HepG2 (cell line): Measurements from ENCODE around the gene CEP63. TPM values are rescaled to one million over a fixed set of nuclear protein-coding genes. Genes with fewer than 3 reads are reported as not detected.

Source experiments
- ATAC-seq: fragments of 200-7000 bp; cut with Tn5 transposase; 3 replicates; pipeline ENCODE4 v1.9.1; 2020; ENCODE audit warnings: mild to moderate bottlenecking, moderate library complexity
- BruUV-seq: library from RNA; stranded (reverse); fragments of 400-500 nt; replicated peaks from 2 replicates; lab custom pipeline; 2021; lab: Mats Ljungman, UMichigan
- CTCF ChIA-PET: fragments of 300-600 bp; formaldehyde crosslinking; extraction: SDS; loops from one replicate; lab custom pipeline; 2021; ENCODE audit warnings: low total read pairs, inconsistent platforms, low intra/inter-chr PET ratio; lab: Yijun Ruan, JAX
- POLR2A ChIA-PET: fragments of 350-600 bp; sonication (Branson Sonifier 250); formaldehyde crosslinking; loops from one replicate; lab custom pipeline; 2020; ENCODE audit warnings: antibody characterized with exemption, inconsistent platforms; lab: Yijun Ruan, JAX
- DNase-seq: peaks from one replicate; pipeline ENCODE4 v3.0.0-alpha.2; 2015; ENCODE audit warnings: low spot score
- FAIRE-seq: peaks from 3 replicates; lab custom pipeline; 2011; peaks lifted over from hg19 to GRCh38; lab: Jason Lieb, UNC
- H2AFZ ChIP-seq: one replicate; pipeline ENCODE4 v1.6.1; 2011; ENCODE audit warnings: low read length, inconsistent platforms
- H3K27ac ChIP-seq: fragments of 300-600 bp; 3 replicates; pipeline ENCODE4 v1.8.0; 2011; ENCODE audit warnings: mixed run types, mild to moderate bottlenecking, mixed read lengths, low read length, inconsistent platforms; ENCODE audit not compliant: insufficient read depth; ENCODE audit errors: extremely low read length
- H3K27me3 ChIP-seq, 2 experiments: fragments of 200-600 bp in 1 of 2; 2 replicates in 1 of 2; 3 replicates in 1 of 2; pipeline versions ENCODE4 v1.6.0 to v1.8.0; 2011; ENCODE audit warnings: low read length in 2 of 2, mild to moderate bottlenecking in 2 of 2, moderate library complexity in 2 of 2, inconsistent platforms in 1 of 2; ENCODE audit not compliant: insufficient read depth in 2 of 2, control insufficient read depth in 1 of 2
- H3K36me3 ChIP-seq, 2 experiments: fragments of 200-600 bp in 1 of 2; replicated peaks in 1 of 2; 2 replicates in 1 of 2; 3 replicates in 1 of 2; pipeline versions ENCODE4 v1.5.1 to v1.8.0; 2011; ENCODE audit warnings: low read length in 2 of 2, inconsistent platforms in 1 of 2; ENCODE audit not compliant: insufficient read depth in 2 of 2, control insufficient read depth in 1 of 2
- H3K4me1 ChIP-seq: 2 replicates; pipeline ENCODE4 v1.5.1; 2012; ENCODE audit warnings: low read length, inconsistent platforms; ENCODE audit not compliant: insufficient read depth
- H3K4me2 ChIP-seq: 2 replicates; pipeline ENCODE4 v1.6.0; 2011; ENCODE audit warnings: low read depth, low read length, inconsistent platforms
- H3K4me3 ChIP-seq, 3 experiments: fragments of 200-600 bp in 1 of 3; sonication (generic), shearing (Covaris generic) in 1 of 3; replicated peaks in 1 of 3; 2 replicates each; pipeline ENCODE4 v1.5.1; 2011 to 2016; ENCODE audit warnings: low read length in 3 of 3, inconsistent platforms in 2 of 3, low read depth in 2 of 3, mild to moderate bottlenecking in 2 of 3, control low read depth in 1 of 3, mixed read lengths in 1 of 3; ENCODE audit not compliant: insufficient read depth in 1 of 3
- H3K79me2 ChIP-seq: one replicate; pipeline ENCODE4 v1.6.1; 2011; ENCODE audit warnings: low read length, inconsistent platforms; ENCODE audit not compliant: insufficient read depth
- H3K9ac ChIP-seq: 2 replicates; pipeline ENCODE4 v1.6.0; 2011; ENCODE audit warnings: mild to moderate bottlenecking, low read depth, low read length, inconsistent platforms; ENCODE audit not compliant: insufficient read depth
- H3K9me3 ChIP-seq: 2 replicates; pipeline ENCODE4 v1.5.1; 2012; ENCODE audit warnings: mild to moderate bottlenecking, low read length
- H4K20me1 ChIP-seq: 2 replicates; pipeline ENCODE4 v1.6.0; 2011; ENCODE audit warnings: inconsistent platforms, mild to moderate bottlenecking, low read length, moderate library complexity; ENCODE audit not compliant: insufficient read depth
- ETS1 ChIP-seq: sonication (generic); formaldehyde crosslinking; IDR thresholded peaks from 2 replicates; pipeline ENCODE4 v1.4.0; 2020; ENCODE audit warnings: missing genetic modification reagents
- MAF1 ChIP-seq: sonication (generic); formaldehyde crosslinking; IDR thresholded peaks from 2 replicates; pipeline ENCODE4 v1.5.0; 2020; ENCODE audit warnings: missing genetic modification reagents, borderline replicate concordance
- NFYB ChIP-seq: sonication (generic); formaldehyde crosslinking; IDR thresholded peaks from 2 replicates; pipeline ENCODE4 v1.4.0; 2020; ENCODE audit warnings: missing genetic modification reagents
- ZBTB20 ChIP-seq: sonication (generic); formaldehyde crosslinking; IDR thresholded peaks from 2 replicates; pipeline ENCODE4 v1.8.1; 2023; ENCODE audit warnings: missing genetic modification reagents, low read depth, mild to moderate bottlenecking, borderline replicate concordance
- ZFP91 ChIP-seq: sonication (generic); formaldehyde crosslinking; IDR thresholded peaks from 2 replicates; pipeline ENCODE4 v1.9.0; 2022; ENCODE audit warnings: missing genetic modification reagents, mild to moderate bottlenecking, borderline replicate concordance
- ZNF501 ChIP-seq: sonication (generic); formaldehyde crosslinking; IDR thresholded peaks from 2 replicates; pipeline ENCODE4 v1.5.1; 2020; ENCODE audit warnings: mild to moderate bottlenecking, moderate library complexity, missing genetic modification reagents
- ZNF607 ChIP-seq: sonication (generic); formaldehyde crosslinking; IDR thresholded peaks from 2 replicates; pipeline ENCODE4 v1.5.1; 2020; ENCODE audit warnings: missing genetic modification reagents, mild to moderate bottlenecking, borderline replicate concordance
- ZNF616 ChIP-seq: sonication (generic); formaldehyde crosslinking; IDR thresholded peaks from 2 replicates; pipeline ENCODE4 v1.5.0; 2020; ENCODE audit warnings: low read depth, mild to moderate bottlenecking, missing genetic modification reagents
- WGBS: methylation state at CpG from one replicate; pipeline ENCODE4 v1.1.6; 2017; ENCODE audit warnings: low lambda C conversion rate; 5-methylcytosine and 5-hydroxymethylcytosine counted together
- in situ Hi-C: cut with HindIII; loops from 2 replicates; pipeline ENCODE4 v1.10.0; 2017; ENCODE audit warnings: low pct_unique_long_range_greater_than_20kb; ENCODE audit not compliant: extremely low pct_ligation_motif_present
- intact Hi-C: fragments of 100-400 bp; cut with micrococcal nuclease; formaldehyde crosslinking; loops from one replicate; pipeline ENCODE4 v1.10.0; 2022; ENCODE audit not compliant: unreplicated experiment
- polyA plus RNA-seq, 8 experiments: library from polyadenylated mRNA; depleted of rRNA in 3 of 8; stranded (reverse) in 7 of 8; unstranded in 1 of 8; fragments of >200 nt; fragmentation: Illumina TruSeq in 4 of 8; extraction: Trizol in 4 of 8; gene quantifications; 2 replicates each; pipeline versions ENCODE4 v1.2.1 to v1.2.3, GENCODE V29; 2011 to 2016; ENCODE audit warnings: low read depth in 4 of 8, missing spikeins in 1 of 8, mixed read lengths in 1 of 8; ENCODE audit not compliant: insufficient read depth in 1 of 8
- total RNA-seq, 5 experiments: library from RNA; depleted of rRNA; stranded (reverse); fragments of >200 nt; fragmentation: Illumina TruSeq; extraction: Trizol; gene quantifications; 2 replicates each; pipeline ENCODE4 v1.2.3, GENCODE V29; 2016; ENCODE audit warnings: low read depth in 1 of 5

Gene CEP63
- total and polyA plus RNA-seq, 2 of the 13 experiments (the other 11 are each of a cell fraction or from before 2014, with no cell fraction given) = 7.2 to 18.4 TPM

GRCh38 chr3:134466331-134466730 is 19.5 kb upstream of the CEP63 start:
- in situ Hi-C loops (no loop called here), intact Hi-C loops (no loop called here)
- ChIA-PET POLR2A (no interaction called here), CTCF (no interaction called here)
- Histone ChIP-seq H3K27me3 (peaks cover 0 to 5% of the 10 kb centered on the region in 2 experiments; a peak in 1 of 5 replicates), H3K4me2 (no peak overlapping the region), H3K79me2 (no peaks in the 10 kb centered on the region), H3K4me1 (no peaks in the 10 kb centered on the region), H4K20me1 (no peaks in the 10 kb centered on the region), H3K9ac (no peak overlapping the region), H3K27ac (no peak overlapping the region), H3K36me3 (no peaks in the 10 kb centered on the region), H3K9me3 (no peaks in the 10 kb centered on the region), H2AFZ (no peak overlapping the region), H3K4me3 (no peak overlapping the region)
- WGBS = 97% methylated on average over 1 of the region's 1 CpG
- FAIRE-seq (no peak), ATAC-seq (no peak), DNase-seq (no peak)
- no TSS peak for BruUV-seq
- TF ChIP-seq ETS1 (CRISPR knock-in tag) (no peak), ZNF607 (CRISPR knock-in tag) (no peak), ZFP91 (no peak), ZNF616 (CRISPR knock-in tag) (no peak), ZNF501 (CRISPR knock-in tag) (no peak), ZBTB20 (CRISPR knock-in tag) (no peak), MAF1 (CRISPR knock-in tag) (no peak), NFYB (no peak)
